GM19438 (cell line): ENCODE measurements around the gene HOXC6.

Experiments
- ATAC-seq: cut with Tn5 transposase; IDR thresholded peaks from one replicate; pipeline ENCODE4 v1.9.1; 2021; ENCODE audit warnings: low read depth; ENCODE audit not compliant: unreplicated experiment

The HOXC6 gene

DNA sequence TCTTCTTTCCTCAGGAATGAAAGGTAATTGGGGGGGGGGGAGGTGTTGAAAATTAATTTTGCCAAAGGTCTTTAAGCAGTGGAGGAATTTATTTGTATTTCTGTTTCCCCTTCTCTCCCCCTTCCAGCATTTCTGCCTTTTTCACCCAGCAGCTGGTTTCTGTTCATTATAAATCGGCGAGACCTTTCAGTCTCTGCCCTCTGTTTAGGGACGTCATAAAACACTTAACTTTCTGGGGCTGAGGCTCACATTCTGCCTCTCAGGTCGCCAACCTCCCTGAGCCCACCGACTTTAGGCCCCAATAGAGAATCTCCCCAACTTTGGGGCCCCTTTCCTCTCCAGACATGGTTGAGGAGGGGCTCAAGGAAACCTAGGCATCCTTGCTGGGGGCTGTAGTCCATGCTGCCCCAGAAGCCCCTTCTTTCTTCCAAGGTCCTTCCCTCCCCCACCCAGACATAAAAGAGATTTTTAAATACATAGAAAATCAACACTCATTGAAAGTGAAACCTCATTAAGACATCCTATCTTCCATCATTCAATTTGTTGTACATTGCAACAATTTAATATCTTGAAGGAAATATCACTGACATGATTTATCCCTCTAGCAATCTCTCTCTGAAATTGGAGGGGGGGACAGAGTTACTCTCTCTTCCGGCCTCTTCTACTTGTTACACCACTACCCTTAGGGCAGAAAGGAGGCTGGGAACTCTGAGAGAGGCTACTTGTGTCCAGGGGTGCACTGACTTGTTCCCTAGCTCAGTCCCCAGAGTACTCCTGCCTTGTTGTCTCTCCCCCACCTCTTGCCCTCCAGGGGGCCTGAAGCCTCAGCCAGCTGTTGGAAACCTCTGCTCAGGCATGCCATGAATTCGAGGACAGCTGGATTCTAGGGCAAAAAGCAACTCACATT, 2.5 kb upstream of the HOXC6 start:
- ATAC-seq = no peak

DNA sequence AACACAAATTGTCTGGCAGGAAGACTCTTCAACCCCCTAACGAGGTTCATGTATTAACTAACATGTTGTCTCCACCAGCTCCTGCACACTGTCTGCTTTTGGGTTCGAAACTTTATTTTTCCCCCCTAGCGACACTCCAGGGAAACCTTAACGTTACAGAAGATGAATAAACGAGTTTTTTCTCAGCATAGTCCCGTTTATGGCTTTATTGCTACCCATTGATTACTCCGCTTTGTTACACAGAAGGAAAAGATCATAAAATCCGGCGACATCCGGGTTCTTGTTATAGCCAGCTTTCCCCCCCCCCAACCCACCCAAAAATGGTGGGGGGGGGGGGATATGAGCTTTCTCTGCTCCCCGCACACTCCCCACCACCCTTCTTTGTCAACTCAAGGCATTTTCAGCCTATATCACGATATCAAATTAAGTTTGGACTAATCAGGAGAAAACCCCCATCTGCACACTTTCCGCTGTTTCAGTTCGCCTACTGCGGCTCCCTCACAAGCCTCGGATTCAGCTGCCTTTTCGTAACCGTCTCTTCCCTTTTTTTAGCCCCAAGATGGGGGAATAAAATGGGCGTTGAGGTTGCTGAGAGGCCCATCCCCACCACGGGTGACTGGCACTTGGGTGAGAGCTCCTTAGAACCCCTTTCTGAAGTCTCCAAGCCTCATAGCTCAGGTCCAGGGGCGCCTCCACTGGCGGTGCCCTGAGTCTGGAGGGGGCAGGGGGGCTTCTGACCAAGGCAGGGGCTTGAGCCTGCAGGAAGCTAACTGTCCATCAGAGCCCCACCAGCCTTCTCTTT, 1.4 kb upstream of the HOXC6 start:
- no peak for ATAC-seq

DNA sequence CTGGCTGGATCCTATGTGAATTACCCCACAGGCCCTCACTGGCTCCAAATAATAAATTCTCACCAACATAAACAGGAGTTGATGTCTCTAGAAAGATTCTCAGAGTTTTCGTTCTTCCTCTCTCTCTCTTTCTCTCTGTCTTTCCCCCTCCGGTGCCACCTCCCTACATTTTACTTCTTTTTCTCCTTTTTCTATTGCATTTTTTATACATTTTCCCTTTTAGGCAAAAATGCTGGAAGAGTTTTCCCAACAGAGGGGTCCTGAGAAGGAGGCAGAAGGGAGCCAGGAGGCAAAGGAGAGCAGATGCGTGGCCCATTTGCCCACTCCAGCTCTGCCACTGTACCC, 826 bp upstream of the HOXC6 start:
- ATAC-seq = no peak

DNA sequence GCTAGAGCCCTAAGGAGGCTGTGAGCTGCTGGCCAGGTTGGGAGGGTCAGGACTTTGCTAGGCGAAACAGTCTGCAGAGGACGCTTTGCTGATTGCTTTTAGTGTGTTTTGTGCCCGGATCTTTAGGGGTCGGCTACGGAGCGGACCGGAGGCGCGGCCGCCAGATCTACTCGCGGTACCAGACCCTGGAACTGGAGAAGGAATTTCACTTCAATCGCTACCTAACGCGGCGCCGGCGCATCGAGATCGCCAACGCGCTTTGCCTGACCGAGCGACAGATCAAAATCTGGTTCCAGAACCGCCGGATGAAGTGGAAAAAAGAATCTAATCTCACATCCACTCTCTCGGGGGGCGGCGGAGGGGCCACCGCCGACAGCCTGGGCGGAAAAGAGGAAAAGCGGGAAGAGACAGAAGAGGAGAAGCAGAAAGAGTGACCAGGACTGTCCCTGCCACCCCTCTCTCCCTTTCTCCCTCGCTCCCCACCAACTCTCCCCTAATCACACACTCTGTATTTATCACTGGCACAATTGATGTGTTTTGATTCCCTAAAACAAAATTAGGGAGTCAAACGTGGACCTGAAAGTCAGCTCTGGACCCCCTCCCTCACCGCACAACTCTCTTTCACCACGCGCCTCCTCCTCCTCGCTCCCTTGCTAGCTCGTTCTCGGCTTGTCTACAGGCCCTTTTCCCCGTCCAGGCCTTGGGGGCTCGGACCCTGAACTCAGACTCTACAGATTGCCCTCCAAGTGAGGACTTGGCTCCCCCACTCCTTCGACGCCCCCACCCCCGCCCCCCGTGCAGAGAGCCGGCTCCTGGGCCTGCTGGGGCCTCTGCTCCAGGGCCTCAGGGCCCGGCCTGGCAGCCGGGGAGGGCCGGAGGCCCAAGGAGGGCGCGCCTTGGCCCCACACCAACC, 1.5 kb downstream of the HOXC6 start:
- ATAC-seq = no peak

DNA sequence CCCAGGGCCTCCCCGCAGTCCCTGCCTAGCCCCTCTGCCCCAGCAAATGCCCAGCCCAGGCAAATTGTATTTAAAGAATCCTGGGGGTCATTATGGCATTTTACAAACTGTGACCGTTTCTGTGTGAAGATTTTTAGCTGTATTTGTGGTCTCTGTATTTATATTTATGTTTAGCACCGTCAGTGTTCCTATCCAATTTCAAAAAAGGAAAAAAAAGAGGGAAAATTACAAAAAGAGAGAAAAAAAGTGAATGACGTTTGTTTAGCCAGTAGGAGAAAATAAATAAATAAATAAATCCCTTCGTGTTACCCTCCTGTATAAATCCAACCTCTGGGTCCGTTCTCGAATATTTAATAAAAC, 2.2 kb downstream of the HOXC6 start:
- no peak for ATAC-seq

DNA sequence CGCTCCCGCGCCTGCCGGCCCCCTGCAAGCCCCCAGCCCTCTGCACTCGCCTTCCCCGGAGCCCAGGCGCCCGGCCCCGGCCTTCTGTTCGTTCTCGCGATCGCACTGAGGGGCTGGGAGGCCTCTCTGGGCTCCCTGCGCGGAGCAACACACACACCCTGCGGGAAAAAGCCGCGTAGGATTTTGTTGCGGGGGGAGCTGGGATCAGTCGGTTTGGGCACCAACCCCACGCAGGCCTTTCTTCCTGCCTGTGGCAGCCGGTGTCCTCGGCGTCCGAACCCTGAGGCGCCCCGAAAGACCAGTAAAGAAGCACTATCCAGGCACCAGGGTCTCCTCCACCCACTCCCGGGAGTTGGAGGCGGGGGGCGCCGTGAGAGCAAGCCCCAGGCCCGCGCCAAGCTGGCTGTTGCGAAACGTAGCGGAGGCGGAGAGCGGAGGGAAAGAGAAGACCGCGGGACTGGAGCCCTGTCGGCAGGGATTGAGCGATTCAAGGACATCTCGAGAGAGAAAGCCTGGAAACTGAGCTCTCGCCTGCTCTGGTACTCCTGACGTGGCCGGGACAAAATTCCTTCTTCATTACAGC, 2.7 kb downstream of the HOXC6 start:
- no peak for ATAC-seq

DNA sequence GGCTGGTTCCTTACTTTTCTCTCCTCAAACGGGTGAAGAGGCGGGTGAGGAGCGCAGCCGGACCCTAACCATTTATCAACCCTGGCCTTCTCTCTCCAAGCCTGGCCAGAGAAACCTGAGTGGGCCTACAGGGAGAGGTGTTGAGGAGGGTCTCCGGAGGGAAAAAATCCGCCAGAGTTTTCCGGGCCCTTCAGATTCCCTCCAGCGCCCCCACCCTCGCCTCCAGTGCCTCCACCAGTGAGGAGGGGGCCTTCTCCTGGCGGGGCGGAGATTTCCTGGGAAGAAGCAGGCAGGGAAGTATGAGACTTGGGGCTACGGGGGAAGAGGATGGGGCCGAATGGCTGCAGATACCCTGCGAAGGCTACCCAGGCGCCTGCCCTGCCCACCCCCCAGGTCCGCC, 3.2 kb downstream of the HOXC6 start:
- no peak for ATAC-seq

DNA sequence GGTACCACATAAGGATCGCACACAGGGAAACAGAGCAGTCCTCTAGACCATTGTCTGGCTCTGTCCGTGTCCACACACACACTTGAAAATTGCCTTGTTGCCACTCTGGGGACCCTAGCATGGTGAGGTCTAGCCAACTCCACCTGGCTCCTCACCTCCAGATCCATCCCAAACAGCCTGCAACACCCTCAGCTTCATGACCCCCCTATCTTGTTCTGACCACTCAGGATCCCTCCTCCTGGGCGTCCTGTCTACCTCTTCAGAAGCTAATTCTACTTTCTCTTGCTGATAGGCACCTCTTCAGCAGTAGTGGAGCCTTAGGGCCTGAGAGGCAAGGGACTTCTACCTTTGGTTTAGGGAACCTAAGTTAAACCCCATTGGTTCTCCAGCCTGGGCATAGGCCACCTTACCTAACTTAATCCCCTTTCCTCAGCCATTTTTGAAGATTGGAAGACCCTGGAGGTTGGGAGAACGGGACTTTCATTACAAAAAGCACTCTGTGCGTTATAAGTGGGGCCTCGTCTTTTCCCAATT, 3.9 kb downstream of the HOXC6 start:
- no peak for ATAC-seq

DNA sequence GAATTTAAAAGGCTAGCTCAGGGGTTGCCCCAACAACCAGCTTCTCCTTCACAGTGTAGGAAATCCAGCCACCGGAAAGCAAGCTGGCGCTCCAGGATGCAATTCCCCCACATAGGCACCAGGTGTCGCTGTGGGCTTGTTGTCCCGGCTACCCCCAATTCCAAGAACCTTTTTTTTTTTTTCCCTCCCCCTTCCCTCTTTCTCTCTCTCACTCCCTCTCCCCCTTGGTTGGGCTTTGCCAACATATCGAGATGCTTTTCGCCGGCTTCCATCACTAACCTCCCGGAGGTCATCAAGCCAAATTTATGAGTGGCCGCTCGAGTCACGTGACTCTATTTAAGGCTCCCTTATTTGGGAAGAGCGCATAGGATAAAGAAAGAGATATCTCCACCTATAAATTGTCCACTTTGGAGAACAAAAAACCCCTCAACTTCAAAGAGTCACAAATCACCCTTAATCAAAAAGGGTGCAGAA, 4.4 kb downstream of the HOXC6 start, which contains the start of gene HOXC5:
Gene HOXC5, plus strand, starts transcription at position 424 of the 474 bp plus-strand sequence. CDS start 73 bp downstream, outside the sequence.
- no peak for ATAC-seq

DNA sequence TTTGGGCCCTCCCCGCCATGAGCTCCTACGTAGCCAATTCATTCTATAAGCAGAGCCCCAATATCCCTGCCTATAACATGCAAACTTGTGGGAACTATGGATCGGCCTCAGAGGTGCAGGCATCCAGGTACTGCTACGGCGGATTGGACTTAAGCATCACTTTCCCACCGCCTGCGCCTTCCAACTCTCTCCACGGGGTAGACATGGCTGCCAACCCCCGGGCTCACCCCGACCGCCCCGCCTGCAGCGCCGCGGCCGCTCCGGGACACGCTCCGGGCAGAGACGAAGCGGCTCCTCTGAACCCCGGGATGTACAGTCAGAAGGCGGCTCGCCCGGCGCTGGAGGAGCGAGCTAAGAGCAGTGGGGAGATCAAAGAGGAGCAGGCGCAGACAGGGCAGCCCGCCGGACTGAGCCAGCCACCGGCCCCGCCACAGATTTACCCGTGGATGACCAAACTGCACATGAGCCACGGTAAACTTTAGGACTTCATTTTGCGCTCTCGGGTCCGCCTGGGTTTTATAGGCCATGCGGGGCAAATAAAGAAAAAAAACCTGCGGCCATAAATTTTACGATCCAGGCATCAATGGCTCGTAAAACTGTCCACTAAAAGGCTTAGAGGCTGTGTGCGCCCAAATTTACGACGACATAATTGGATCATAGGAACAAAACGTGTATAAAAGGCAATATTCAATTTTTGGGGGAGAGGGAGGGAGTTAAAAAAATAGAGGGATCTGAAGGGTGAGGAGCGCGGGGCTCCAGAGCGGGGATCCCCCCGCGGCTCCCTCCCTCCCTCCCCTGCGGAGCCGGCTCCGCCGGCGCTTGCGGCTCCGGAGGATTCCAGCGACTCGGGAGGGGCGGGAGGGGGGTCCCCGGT, 5.1 kb downstream of the HOXC6 start:
- no peak for ATAC-seq

DNA sequence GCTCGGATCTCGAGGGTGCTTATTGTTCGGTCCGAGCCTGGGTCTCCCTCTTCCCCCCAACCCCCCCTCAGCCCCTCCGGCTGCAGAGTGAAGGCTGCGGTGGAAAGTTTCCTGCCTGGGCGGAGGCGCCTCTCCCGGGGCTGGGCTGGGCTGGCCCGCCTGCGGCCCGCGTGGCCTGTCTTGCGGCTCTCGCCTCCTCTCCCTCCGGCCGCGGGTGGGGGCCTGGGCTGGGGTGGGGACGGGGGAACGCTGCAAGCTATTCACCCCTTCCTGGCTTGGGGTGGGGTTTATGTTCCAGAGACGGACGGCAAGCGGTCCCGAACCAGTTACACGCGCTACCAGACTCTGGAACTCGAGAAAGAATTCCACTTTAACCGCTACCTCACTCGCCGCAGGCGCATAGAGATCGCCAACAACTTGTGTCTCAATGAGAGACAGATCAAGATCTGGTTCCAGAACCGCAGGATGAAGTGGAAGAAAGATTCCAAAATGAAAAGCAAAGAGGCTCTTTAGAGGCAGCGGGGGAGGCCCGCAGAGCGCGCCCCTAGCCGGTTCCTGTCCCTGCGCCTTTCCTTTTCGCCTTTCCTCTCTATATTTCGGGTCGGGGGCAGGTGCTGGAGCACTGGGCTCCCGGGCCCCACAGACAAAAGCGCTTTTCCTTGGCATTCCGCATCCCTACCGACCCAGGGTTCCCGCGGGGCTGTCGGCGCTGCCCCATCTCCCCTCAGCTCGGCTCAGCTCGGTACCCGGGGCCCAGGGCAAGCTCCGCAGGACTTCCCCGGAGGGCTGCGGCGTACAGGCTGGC, 5.9 kb downstream of the HOXC6 start:
- ATAC-seq = no peak

DNA sequence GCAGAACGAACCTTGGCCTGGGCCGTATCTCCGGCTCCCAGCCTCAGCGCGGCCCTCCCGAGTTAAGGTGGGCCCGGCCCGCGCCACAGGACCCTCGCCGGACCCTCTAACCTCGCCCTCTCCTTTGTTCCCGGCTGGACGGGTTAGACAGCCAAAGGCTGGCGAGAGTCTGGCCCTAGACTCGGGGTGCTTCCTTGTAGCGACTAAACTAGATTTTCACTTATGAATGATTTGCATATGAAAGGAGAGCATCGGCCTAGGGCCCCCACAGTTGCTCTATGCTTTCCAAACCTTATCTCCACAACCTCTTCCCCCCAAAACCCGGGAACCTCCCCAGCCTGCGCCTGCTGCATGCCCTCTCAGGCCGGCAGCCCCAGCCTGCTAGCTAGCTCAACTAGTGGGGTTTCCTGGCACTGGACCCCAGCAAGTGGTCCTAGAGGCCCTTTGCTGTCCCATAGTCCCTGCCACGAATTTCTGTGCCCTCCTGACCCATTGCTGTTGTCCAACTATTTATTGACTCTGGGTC, 6.6 kb downstream of the HOXC6 start:
- ATAC-seq = no peak

DNA sequence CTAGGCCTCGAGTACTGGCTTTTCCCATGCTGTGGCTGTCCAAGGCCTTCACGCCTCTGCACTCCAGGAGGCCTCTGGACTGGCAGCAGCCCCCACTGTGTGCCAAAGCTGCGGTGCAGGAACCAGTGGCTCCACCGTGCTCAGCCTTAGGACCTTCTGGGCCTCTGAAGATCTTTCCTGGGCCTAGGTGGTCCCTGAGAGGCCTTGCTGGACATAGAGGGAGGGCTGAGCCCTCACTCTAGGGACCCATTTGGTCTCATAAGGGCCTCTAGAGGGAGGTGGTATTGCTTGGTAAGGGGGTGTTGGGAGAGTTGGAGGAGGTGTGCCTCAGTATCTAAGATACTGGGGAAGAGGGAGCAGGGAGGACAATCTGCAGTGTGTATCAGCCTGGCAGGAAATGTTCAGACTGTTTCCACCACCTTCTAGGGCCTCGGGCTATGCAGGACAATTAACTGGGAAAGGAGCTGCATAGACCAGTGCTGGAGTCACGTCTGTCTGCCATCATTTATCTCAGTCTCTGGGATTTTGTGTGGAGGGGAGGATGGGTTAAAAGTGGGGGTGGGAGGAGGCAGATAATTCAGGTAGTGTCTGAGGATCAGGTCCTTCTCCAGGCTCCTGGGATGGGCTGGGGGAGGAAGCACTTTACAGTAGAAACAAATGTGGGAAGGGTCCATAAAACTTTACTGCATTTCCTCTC, 7.5 kb downstream of the HOXC6 start:
- no peak for ATAC-seq

DNA sequence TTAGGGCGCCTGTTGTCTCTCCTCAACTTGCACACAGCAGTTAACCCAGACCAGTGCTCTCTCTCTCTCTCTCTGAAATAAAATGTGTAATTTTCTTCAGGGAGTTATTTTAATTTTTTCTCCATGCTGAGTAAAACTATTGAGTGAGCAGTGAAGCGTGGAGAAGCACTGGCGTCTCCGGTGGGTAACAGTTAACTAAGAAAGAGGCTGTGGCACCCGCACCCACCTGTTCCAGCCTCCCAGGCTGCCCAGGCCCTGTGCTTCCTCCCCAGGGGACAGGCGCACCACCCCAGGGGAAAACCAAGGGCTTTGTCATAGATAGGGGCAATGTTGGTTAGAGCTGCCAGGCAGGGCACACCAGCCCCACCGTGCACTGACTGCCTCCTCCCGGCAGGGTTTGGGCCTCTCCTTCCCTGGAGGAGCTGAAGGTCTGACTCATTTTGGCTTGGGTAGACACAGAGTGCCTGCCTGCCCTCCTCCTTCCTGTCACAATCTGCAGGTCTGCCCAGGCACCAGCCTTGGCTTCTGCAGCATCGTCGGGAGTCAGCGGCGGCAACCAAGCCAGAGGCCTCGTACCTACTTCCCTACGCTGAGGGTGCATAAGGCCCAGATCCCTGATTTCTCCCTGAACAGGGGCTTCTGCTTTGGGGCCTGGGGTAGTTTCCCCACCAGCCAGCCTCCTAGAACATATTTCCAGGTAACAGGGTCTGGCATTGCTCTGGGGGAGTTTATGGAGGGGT, 8.6 kb downstream of the HOXC6 start:
- ATAC-seq = no peak

DNA sequence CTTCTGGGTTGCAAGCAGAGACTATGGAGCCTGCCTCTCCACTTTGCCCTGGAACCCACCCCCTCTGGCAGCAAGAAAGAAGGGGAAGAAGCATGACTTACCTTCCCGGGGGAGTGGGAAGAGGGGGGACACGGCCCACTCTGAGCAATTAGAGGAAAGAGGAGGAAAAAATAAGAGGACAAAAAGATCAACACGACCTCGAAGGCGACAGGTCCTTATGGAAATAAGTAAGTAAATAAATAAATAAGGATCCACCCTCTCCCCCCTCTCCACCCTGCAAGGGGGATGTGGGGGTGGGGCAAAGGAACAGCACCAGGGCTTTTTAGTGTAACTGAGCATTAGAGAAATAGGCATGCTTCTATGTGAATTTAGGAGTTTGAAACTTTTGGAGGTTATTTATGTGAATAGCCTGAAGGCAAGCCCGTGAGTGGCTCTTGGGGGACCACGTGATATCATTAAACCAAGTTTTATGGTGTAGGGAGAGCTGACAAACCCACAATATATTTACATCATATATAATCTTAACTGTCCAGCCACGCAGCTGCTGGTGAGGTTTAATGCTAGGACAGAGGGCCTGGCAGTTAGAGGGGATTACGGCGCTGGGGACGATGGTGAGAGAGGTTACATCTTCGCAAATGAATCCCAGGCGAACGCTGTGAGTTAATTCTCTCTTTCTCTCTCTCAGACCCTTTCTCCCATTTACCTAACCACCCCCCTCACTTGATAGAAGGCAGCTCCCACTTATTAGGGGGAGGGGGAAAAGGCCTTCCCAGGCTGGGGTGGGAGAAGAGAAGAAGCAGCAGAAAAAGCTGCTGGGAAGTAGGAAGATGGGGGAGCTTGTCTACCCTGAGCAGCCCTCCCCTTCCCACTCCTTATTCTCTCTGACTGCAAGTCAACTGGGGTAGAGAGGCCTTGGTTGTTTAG, 9.4 kb downstream of the HOXC6 start:
- ATAC-seq = no peak
